ENCODE results near the gene RPLP1. TPM values are rescaled to one million over a fixed set of nuclear protein-coding genes. Genes with fewer than 3 reads are reported as not detected.
"Not testable (repeated sequence)": the region's sequence is repeated elsewhere in the genome, so short reads cannot be mapped to it uniquely, and the experiment has no call there.

Gene RPLP1
- total and polyA plus RNA-seq, 4 experiments from 2014 or later, result 1,134 to 2,900 (median 2,741) TPM

DNA sequence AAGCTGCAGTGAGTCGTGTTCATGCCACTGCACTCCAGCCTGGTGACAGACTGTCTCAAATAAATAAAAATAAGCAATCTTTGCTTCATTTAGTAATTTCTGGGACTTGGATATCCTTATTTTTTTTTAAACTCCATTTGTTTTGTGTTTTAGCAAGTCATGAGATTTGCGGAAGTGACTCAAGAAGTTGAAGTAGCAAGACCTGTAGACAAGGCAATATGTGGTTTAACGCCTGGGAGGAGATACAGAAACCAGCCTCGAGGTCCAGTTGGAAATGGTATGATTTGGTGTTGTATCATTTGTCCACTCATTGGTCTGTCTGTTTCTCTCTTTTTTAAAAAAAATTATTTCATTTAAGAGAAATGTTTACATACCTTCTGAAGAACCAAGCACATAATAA, 16.6 kb upstream of the RPLP1 start:
- CTCF ChIA-PET (ENCODE audit: partially characterized antibody), result interaction anchor here (0.9 kb wide), 1 partner anchor 42 kb away, joined by 3 read pairs; no protein-coding TSS in a partner anchor

DNA sequence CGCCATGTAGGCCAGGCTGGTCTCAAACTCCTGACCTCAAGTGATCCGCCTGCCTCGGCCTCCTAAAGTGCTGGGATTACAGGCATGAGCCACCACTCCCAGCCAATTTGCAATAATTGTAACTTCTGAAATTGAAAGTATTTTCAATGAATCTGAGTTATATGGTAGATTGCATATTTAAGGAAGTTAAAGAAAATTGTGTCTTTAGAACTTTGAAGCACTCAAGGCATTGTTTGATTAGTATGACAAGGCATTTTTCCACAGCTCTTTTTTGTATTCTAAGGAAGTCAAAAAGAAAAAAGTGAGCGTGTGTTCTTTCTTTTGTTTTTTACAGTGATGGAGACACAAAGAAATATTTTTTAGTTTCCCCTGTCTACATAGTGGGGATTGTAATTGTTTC, 15.7 kb upstream of the RPLP1 start:
- H3K9me3 ChIP-seq (ENCODE audit: control insufficient read depth in 1 of 2, low read length in 2 of 2), result no peaks in the 10 kb centered on the region
- intact Hi-C loops (cut with micrococcal nuclease), result no loop called here
- ChIA-PET CTCF (ENCODE audit: partially characterized antibody) (no interaction called here), POLR2A (ENCODE audit: partially characterized antibody) (interaction anchor here (5.5 kb wide), 1 partner anchor 15 kb away, joined by 39 read pairs; the partner anchor contains the start of gene RPLP1)
- Mint-ChIP-seq H3K27me3 (no peaks in the 10 kb centered on the region), H3K27ac (no peak overlapping the region), H3K9me3 (no peaks in the 10 kb centered on the region), H3K4me3 (no peak overlapping the region), H3K36me3 (no peaks in the 10 kb centered on the region), H3K4me1 (no peaks in the 10 kb centered on the region)
- no peaks in the 10 kb centered on the region for H3K4me1 ChIP-seq (ENCODE audit: insufficient read depth, low read length)
- no peaks in the 10 kb centered on the region for H3K27me3 ChIP-seq (ENCODE audit: insufficient read depth, low read length)
- no peaks in the 10 kb centered on the region for H3K36me3 ChIP-seq (ENCODE audit: insufficient read depth, low read length)
- no peak for DNase-seq
- no peak overlapping the region for H3K27ac ChIP-seq (ENCODE audit: low read depth, low read length)
- no peak overlapping the region for H3K4me3 ChIP-seq (ENCODE audit: low read length in 2 of 2)

More for the DNA sequence above, 16.6 kb upstream of the RPLP1 start:
- Mint-ChIP-seq H3K36me3 (no peaks in the 10 kb centered on the region), H3K27me3 (no peaks in the 10 kb centered on the region), H3K4me3 (no peak overlapping the region), H3K9me3 (no peaks in the 10 kb centered on the region), H3K4me1 (no peaks in the 10 kb centered on the region), H3K27ac (no peak overlapping the region)
- no peak overlapping the region for H3K4me3 ChIP-seq (ENCODE audit: low read length in 2 of 2)
- no peaks in the 10 kb centered on the region for H3K27me3 ChIP-seq (ENCODE audit: insufficient read depth, low read length)
- DNase-seq, result no peak
- no peaks in the 10 kb centered on the region for H3K36me3 ChIP-seq (ENCODE audit: insufficient read depth, low read length)
- H3K9me3 ChIP-seq (ENCODE audit: control insufficient read depth in 1 of 2, low read length in 2 of 2), result no peaks in the 10 kb centered on the region
- no peaks in the 10 kb centered on the region for H3K4me1 ChIP-seq (ENCODE audit: insufficient read depth, low read length)
- no peak overlapping the region for H3K27ac ChIP-seq (ENCODE audit: low read depth, low read length)
- POLR2A ChIA-PET (ENCODE audit: partially characterized antibody), result interaction anchor here (5.5 kb wide), 1 partner anchor 16 kb away, joined by 39 read pairs; the partner anchor contains the start of gene RPLP1
- intact Hi-C loops (cut with micrococcal nuclease), result no loop called here

DNA sequence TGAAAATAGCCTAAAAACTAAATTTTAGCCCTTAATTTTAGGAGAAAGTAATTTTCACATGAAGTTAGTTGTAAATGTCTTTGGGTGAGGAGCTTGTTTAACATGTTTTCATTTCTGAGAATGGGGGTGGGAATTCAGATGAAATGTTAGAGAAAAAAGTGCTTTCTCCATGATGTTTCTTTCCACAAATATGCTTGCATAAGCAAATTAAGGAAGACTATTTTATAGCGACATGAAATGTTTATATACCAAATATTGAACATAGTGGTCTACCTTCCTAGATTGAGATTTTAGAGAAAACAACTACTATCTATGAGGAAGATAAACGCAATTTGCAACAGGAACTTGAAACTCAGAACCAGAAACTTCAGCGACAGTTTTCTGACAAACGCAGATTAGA, 13.0 kb upstream of the RPLP1 start:
- Histone ChIP-seq H3K4me1 (ENCODE audit: insufficient read depth, low read length) (peaks cover 7% of the 10 kb centered on the region), H3K4me3 (ENCODE audit: low read length in 2 of 2) (no peak overlapping the region), H3K36me3 (ENCODE audit: insufficient read depth, low read length) (no peaks in the 10 kb centered on the region), H3K9me3 (ENCODE audit: control insufficient read depth in 1 of 2, low read length in 2 of 2) (no peaks in the 10 kb centered on the region), H3K27me3 (ENCODE audit: insufficient read depth, low read length) (no peaks in the 10 kb centered on the region), H3K27ac (ENCODE audit: low read depth, low read length) (no peak overlapping the region)
- Mint-ChIP-seq H3K9me3 (no peaks in the 10 kb centered on the region), H3K27me3 (no peaks in the 10 kb centered on the region), H3K36me3 (no peaks in the 10 kb centered on the region), H3K4me3 (no peak overlapping the region), H3K27ac (no peak overlapping the region), H3K4me1 (peaks cover 3 to 15% (median 6%) of the 10 kb centered on the region in 4 donors)
- no peak for DNase-seq
- ChIA-PET CTCF (ENCODE audit: partially characterized antibody) (interaction anchor here (1.1 to 1.8 kb wide), 3 partner anchors 9 to 658 kb away, joined by 3 to 5 read pairs (median 4); partner anchors contain the start of gene TLE3), POLR2A (ENCODE audit: partially characterized antibody) (interaction anchor here (5.5 kb wide), 1 partner anchor 13 kb away, joined by 39 read pairs; the partner anchor contains the start of gene RPLP1)
- intact Hi-C loops (cut with micrococcal nuclease), result no loop called here

DNA sequence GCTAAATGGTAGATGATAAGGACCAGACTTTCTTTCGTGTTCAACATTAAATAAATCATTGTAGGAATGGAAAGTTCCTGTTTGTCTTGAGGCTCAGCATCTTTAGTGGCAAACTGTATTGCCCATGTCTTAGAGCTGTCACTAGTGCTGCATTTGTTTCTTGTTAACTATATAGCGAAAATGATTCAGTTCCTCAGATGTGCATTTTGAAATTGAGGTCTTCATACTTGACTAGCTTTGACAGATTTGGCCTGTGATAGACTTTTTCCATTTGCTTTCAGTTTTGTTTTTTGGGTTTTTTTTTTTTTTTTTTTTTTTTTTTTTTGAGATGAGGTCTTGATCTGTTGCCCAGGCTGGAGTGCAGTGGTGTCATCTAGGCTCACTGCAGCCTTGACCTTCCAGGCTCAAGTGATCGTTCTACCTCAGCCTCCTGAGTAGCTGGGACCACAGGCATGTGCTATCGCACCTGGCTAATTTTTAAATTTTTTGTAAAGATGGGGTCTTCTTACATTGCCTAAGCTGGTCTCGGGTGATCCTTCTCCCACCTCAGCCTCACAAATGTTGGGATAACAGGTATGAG, 9.5 kb upstream of the RPLP1 start:
- no peaks in the 10 kb centered on the region for H3K27me3 ChIP-seq (ENCODE audit: insufficient read depth, low read length)
- CTCF ChIA-PET (ENCODE audit: partially characterized antibody), result interaction anchor here (0.6 to 1.4 kb wide), 4 partner anchors 19 to 1024 kb away, joined by 3 to 5 read pairs (median 3); no protein-coding TSS in a partner anchor
- H3K4me3 ChIP-seq (ENCODE audit: low read length in 2 of 2), result no peak overlapping the region
- H3K27ac ChIP-seq (ENCODE audit: low read depth, low read length), result peak overlapping the region; percentile 22
- DNase-seq, result no peak
- intact Hi-C loops (cut with micrococcal nuclease), result no loop called here
- Mint-ChIP-seq H3K4me3 (peak overlapping the region in 4 of 8 donors; percentile 31 to 73 (median 50)), H3K4me1 (peaks cover 3 to 15% (median 6%) of the 10 kb centered on the region in 4 donors), H3K27ac (peak overlapping the region in 6 of 7 donors; percentile 0 to 83 (median 51)), H3K36me3 (no peaks in the 10 kb centered on the region), H3K27me3 (no peaks in the 10 kb centered on the region), H3K9me3 (no peaks in the 10 kb centered on the region)
- H3K4me1 ChIP-seq (ENCODE audit: insufficient read depth, low read length), result peaks cover 7% of the 10 kb centered on the region
- no peaks in the 10 kb centered on the region for H3K9me3 ChIP-seq (ENCODE audit: control insufficient read depth in 1 of 2, low read length in 2 of 2)
- no peaks in the 10 kb centered on the region for H3K36me3 ChIP-seq (ENCODE audit: insufficient read depth, low read length)
- POLR2A ChIA-PET (ENCODE audit: partially characterized antibody), result interaction anchor here (3.3 kb wide), 1 partner anchor 10 kb away, joined by 31 read pairs; the partner anchor contains the start of gene RPLP1

DNA sequence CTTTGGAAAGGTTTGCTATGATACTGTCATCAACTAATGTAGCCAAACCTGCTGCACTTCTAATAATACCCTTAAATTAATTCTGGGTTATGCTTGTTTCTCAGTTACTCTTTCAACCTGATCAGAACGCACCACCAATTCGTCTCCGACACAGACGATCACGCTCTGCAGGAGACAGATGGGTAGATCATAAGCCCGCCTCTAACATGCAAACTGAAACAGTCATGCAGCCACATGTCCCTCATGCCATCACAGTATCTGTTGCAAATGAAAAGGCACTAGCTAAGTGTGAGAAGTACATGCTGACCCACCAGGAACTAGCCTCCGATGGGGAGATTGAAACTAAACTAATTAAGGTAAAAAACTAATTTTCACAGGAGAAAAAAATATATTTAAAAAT, 7.9 kb upstream of the RPLP1 start:
- intact Hi-C loops (cut with micrococcal nuclease), result no loop called here
- ChIA-PET POLR2A (ENCODE audit: partially characterized antibody) (interaction anchor here (3.3 kb wide), 1 partner anchor 9 kb away, joined by 31 read pairs; the partner anchor contains the start of gene RPLP1), CTCF (ENCODE audit: partially characterized antibody) (interaction anchor here (4.7 kb wide), 1 partner anchor 18 kb away, joined by 19 read pairs; no protein-coding TSS in a partner anchor)
- no peak overlapping the region for H3K4me3 Mint-ChIP-seq
- no peaks in the 10 kb centered on the region for H3K36me3 ChIP-seq (ENCODE audit: insufficient read depth, low read length)
- H3K9me3 Mint-ChIP-seq, result no peaks in the 10 kb centered on the region
- no peaks in the 10 kb centered on the region for H3K9me3 ChIP-seq (ENCODE audit: control insufficient read depth in 1 of 2, low read length in 2 of 2)
- no peak for DNase-seq
- no peaks in the 10 kb centered on the region for H3K27me3 ChIP-seq (ENCODE audit: insufficient read depth, low read length)
- H3K36me3 Mint-ChIP-seq, result no peaks in the 10 kb centered on the region
- peaks cover 3 to 15% (median 6%) of the 10 kb centered on the region in 4 donors for H3K4me1 Mint-ChIP-seq
- no peak overlapping the region for H3K27ac Mint-ChIP-seq
- no peak overlapping the region for H3K27ac ChIP-seq (ENCODE audit: low read depth, low read length)
- no peaks in the 10 kb centered on the region for H3K27me3 Mint-ChIP-seq
- no peak overlapping the region for H3K4me3 ChIP-seq (ENCODE audit: low read length in 2 of 2)
- peaks cover 7% of the 10 kb centered on the region for H3K4me1 ChIP-seq (ENCODE audit: insufficient read depth, low read length)

DNA sequence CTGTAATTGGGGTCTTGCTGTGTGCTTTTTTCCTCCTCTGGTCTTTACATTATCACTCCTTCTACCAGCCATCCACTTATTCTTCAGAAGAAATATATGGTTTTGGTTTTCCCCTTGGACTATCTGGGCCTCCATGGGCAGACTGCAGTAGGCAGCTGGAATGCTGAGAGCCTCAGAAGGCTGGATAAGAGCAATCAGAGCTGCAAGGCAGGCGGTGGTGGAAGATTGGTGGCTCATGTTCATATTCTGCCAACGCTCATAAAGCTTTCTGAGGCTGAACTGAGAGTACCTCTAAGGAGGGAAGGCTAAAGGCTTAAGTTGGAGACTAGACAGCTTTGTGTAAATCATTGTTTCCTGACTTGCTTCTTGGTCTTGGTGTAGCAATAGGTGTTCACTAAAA, 5.7 kb upstream of the RPLP1 start:
- H3K27ac ChIP-seq (ENCODE audit: low read depth, low read length), result no peak overlapping the region
- no peaks in the 10 kb centered on the region for H3K36me3 ChIP-seq (ENCODE audit: insufficient read depth, low read length)
- H3K27me3 ChIP-seq (ENCODE audit: insufficient read depth, low read length), result no peaks in the 10 kb centered on the region
- Mint-ChIP-seq H3K27ac (peak overlapping the region in 1 of 7 donors; percentile 9), H3K4me1 (peaks cover 3 to 19% (median 11%) of the 10 kb centered on the region in 4 donors), H3K27me3 (no peaks in the 10 kb centered on the region), H3K9me3 (no peaks in the 10 kb centered on the region), H3K36me3 (no peaks in the 10 kb centered on the region), H3K4me3 (no peak overlapping the region)
- intact Hi-C loops (cut with micrococcal nuclease), result no loop called here
- CTCF ChIA-PET (ENCODE audit: partially characterized antibody), result interaction anchor here (1.3 to 4.7 kb wide), 2 partner anchors 16 to 21 kb away, joined by 4 to 19 read pairs; no protein-coding TSS in a partner anchor
- H3K9me3 ChIP-seq (ENCODE audit: control insufficient read depth in 1 of 2, low read length in 2 of 2), result no peaks in the 10 kb centered on the region
- peaks cover 17% of the 10 kb centered on the region for H3K4me1 ChIP-seq (ENCODE audit: insufficient read depth, low read length)
- DNase-seq, result no peak
- POLR2A ChIA-PET (ENCODE audit: partially characterized antibody), result interaction anchor here (0.9 kb wide), 1 partner anchor 13 kb away, joined by 3 read pairs; no protein-coding TSS in a partner anchor
- no peak overlapping the region for H3K4me3 ChIP-seq (ENCODE audit: low read length in 2 of 2)

DNA sequence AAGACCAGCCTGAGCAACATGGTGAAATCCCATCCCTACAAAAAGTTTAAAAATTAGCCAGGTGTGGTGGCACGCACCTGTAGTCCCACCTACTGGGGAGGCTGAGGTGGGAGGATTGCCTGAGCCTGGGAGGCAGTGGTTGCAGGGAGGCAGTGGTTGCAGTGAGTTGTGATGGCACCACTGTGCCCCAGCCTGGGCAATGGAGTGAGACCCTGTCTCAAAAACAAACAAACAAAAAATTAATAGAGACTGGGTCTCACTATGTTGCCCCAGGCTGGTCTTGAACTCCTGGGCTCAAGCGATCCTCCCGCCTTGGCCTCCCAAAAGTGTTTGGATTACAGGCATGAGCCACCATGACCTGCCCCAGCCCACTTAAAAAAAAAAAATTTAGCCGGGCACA, 2.4 kb upstream of the RPLP1 start:
- ChIA-PET POLR2A (ENCODE audit: partially characterized antibody) (interaction anchor here (1.1 to 9.4 kb wide), 2 partner anchors 16 to 18 kb away, joined by 4 to 488 read pairs; no protein-coding TSS in a partner anchor), CTCF (ENCODE audit: partially characterized antibody) (interaction anchor here (5.4 to 6.5 kb wide), 2 partner anchors 12 to 17 kb away, joined by 45 to 94 read pairs; no protein-coding TSS in a partner anchor)
- H3K27me3 ChIP-seq (ENCODE audit: insufficient read depth, low read length); H3K9me3 Mint-ChIP-seq; H3K27ac Mint-ChIP-seq; H3K4me3 ChIP-seq (ENCODE audit: low read length in 2 of 2); H3K27ac ChIP-seq (ENCODE audit: low read depth, low read length); H3K27me3 Mint-ChIP-seq; DNase-seq; H3K9me3 ChIP-seq (ENCODE audit: control insufficient read depth in 1 of 2, low read length in 2 of 2); H3K4me3 Mint-ChIP-seq; H3K36me3 ChIP-seq (ENCODE audit: insufficient read depth, low read length): not testable (repeated sequence)
- H3K4me1 Mint-ChIP-seq, result peaks cover 18 to 34% (median 26%) of the 10 kb centered on the region in 4 donors
- peaks cover 17 to 29% of the 10 kb centered on the region in 2 donors for H3K36me3 Mint-ChIP-seq
- intact Hi-C loops (cut with micrococcal nuclease), result loop anchor here (5.0 kb wide), 1 partner anchor 38 kb away; the partner anchor contains the start of gene KIF23
- peaks cover 30% of the 10 kb centered on the region for H3K4me1 ChIP-seq (ENCODE audit: insufficient read depth, low read length)
